Measurements from ENCODE around the gene TAGLN. TPM values are rescaled to one million over a fixed set of nuclear protein-coding genes. Genes with fewer than 3 reads are reported as not detected.

Gene TAGLN
- total and polyA plus RNA-seq, 9 of the 15 experiments (the other 6 are each of a cell fraction or from before 2014, with no cell fraction given): 0.21 to 4.9 (median 1.1) TPM

GRCh38 chr11:117194267-117194666, 4.9 kb upstream of the TAGLN start:
- Histone ChIP-seq H3K36me3 (ENCODE audit: control insufficient read depth, insufficient read depth, low read length) (peaks cover 32% of the 10 kb centered on the region; the same call in 2 of the 3 replicates), H3K9me3 (replicated peaks; ENCODE audit: control insufficient read depth, insufficient read depth, low read depth, low read length) (no peaks in the 10 kb centered on the region), H2AFZ (ENCODE audit: low read depth, low read length) (no peak overlapping the region), H3K9me1 (ENCODE audit: control insufficient read depth, insufficient read depth, low read length) (no peaks in the 10 kb centered on the region), H3K4me1 (replicated peaks in 1 of 2; ENCODE audit: control insufficient read depth in 2 of 2, insufficient read depth in 2 of 2, low read length in 2 of 2) (peaks cover 0 to 23% of the 10 kb centered on the region in 2 experiments; a peak in 3 of 5 replicates), H4K20me1 (replicated peaks; ENCODE audit: control insufficient read depth, insufficient read depth, low read length) (peaks cover 3% of the 10 kb centered on the region), H3K4me2 (ENCODE audit: insufficient read depth, low read length) (no peak overlapping the region), H3K4me3 (no peak overlapping the region), H3K79me2 (ENCODE audit: control insufficient read depth, insufficient read depth, low read length) (no peaks in the 10 kb centered on the region), H3K9ac (ENCODE audit: insufficient read depth in 1 of 2, low read depth in 2 of 2, low read length in 2 of 2) (0 out of 4 replicates have a peak overlapping the region, but pooled peaks of 1 of the 2 experiments have one; percentile 26), H3K27ac (ENCODE audit: extremely low read depth, low read depth, low read length) (no peak overlapping the region), H3K27me3 (ENCODE audit: control insufficient read depth in 2 of 2, insufficient read depth in 2 of 2, low read length in 2 of 2) (no peaks in the 10 kb centered on the region)
- FAIRE-seq: peak; percentile 26
- no peak for ATAC-seq
- in situ Hi-C loops (cut with MboI) (no loop called here), intact Hi-C loops (cut with micrococcal nuclease) (no loop called here)
- WGBS (ENCODE audit: insufficient coverage, low coverage, missing lambda C conversion rate): 80% methylated on average over 5 of the region's 5 CpGs
- no peak for DNase-seq (ENCODE audit: extremely low read depth in 1 of 4, low spot score in 3 of 4)
- ChIA-PET CTCF (ENCODE audit: low intra/inter-chr PET ratio) (no interaction called here), POLR2A (interaction anchor here (1.1 to 1.2 kb wide), 4 partner anchors 13 to 30 kb away, joined by 3 to 6 read pairs (median 3); no protein-coding TSS in a partner anchor)
- BruUV-seq (replicated peaks): no TSS peak
- TF ChIP-seq AFF1 (IDR thresholded peaks at IDR 0.05; ENCODE audit: low read depth in 1 of 2, partially characterized antibody in 2 of 2): no peak
- TF ChIP-seq ZBTB9 (CRISPR knock-in tag; IDR thresholded peaks at IDR 0.05): no peak
- TF ChIP-seq ZNF347 (CRISPR knock-in tag; IDR thresholded peaks at IDR 0.05; ENCODE audit: low read depth): no peak
- no peak for TF ChIP-seq PCBP2 (IDR thresholded peaks at IDR 0.05; ENCODE audit: low read depth, low read length, poor library complexity, severe bottlenecking)
- no peak for TF ChIP-seq ZNF146 (CRISPR knock-in tag; IDR thresholded peaks at IDR 0.05; ENCODE audit: unreplicated experiment)
- TF ChIP-seq IRF1 (CRISPR knock-in tag; IDR thresholded peaks at IDR 0.05; ENCODE audit: borderline replicate concordance): no peak
- TF ChIP-seq ETS1 (conservative IDR thresholded peaks at IDR 0.05; ENCODE audit: control insufficient read depth, low read depth, low read length): no peak
- no peak for TF ChIP-seq NUFIP1 (IDR thresholded peaks at IDR 0.05; ENCODE audit: partially characterized antibody)
- no peak for TF ChIP-seq ZNF778 (CRISPR knock-in tag; IDR thresholded peaks at IDR 0.05)
- no peak for TF ChIP-seq KDM5B (IDR thresholded peaks at IDR 0.05; ENCODE audit: insufficient replicate concordance, low read depth, low read length)

Data from K562 (cell line).